T47D (cell line): ENCODE results near the gene SKI.

Experiments
- DNase-seq, 2 experiments: peaks; one replicate each; pipeline versions ENCODE4 v3.0.0 to v3.0.0-alpha.2; 2011 to 2012; ENCODE audit warnings: low read depth in 1 of 2, low spot score in 1 of 2
- JUND ChIP-seq: IDR thresholded peaks from 2 replicates; pipeline ENCODE4 v1.6.1; 2012; ENCODE audit warnings: low read depth
- in situ Hi-C: cut with HindIII; loops from 2 replicates; pipeline ENCODE4 v1.10.0; 2016; ENCODE audit warnings: low sequenced_read_pairs, low pct_unique_long_range_greater_than_20kb

Gene SKI

GRCh38 chr1:2208309-2209239, 19.5 kb upstream of the SKI start:
- TF ChIP-seq JUND, result no peak
- DNase-seq, result peak; percentile 54 to 57
- in situ Hi-C loops, result no loop called here

- no peak for TF ChIP-seq JUND
- in situ Hi-C loops, result no loop called here
- DNase-seq, result no peak
Observed at GRCh38 chr1:2209400-2210083, 18.6 kb upstream of the SKI start.

DNA sequence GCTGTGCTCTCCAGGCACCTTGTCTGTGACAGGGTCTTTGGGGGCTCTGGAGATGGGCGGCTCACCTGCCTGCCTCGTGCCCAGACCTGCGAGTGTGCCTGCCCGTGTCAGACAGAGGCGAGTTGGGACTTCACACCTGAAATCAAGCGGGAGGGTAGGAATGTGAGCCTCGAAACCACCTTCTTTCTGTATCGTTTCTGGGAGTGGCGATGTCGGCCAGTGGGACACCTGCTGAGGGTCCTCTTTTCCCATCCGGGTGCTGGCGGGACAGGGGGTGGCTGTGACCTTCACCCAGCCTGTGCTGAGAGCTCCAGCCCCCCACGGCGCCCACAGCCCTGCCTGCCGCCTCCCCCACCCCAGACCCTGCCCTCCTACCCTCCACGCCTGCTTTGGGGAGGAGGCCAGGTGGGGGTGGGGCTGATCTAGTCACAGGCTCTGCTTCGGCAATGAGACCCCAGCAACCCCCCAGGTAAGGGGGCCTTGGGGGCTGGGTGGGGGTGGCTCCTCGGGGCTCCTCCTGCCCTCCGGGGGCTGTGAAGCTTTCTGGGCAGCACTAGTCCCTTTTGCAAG, 17.9 kb upstream of the SKI start:
- no peak for DNase-seq
- no peak for TF ChIP-seq JUND

GRCh38 chr1:2210786-2211185, 17.3 kb upstream of the SKI start:
- in situ Hi-C loops, result no loop called here
- no peak for DNase-seq
- TF ChIP-seq JUND, result no peak

More for the DNA sequence above, 17.9 kb upstream of the SKI start:
- in situ Hi-C loops, result no loop called here

- no peak for TF ChIP-seq JUND
- in situ Hi-C loops, result no loop called here
- no peak for DNase-seq
Observed at GRCh38 chr1:2212274-2212531, 15.9 kb upstream of the SKI start.

DNA sequence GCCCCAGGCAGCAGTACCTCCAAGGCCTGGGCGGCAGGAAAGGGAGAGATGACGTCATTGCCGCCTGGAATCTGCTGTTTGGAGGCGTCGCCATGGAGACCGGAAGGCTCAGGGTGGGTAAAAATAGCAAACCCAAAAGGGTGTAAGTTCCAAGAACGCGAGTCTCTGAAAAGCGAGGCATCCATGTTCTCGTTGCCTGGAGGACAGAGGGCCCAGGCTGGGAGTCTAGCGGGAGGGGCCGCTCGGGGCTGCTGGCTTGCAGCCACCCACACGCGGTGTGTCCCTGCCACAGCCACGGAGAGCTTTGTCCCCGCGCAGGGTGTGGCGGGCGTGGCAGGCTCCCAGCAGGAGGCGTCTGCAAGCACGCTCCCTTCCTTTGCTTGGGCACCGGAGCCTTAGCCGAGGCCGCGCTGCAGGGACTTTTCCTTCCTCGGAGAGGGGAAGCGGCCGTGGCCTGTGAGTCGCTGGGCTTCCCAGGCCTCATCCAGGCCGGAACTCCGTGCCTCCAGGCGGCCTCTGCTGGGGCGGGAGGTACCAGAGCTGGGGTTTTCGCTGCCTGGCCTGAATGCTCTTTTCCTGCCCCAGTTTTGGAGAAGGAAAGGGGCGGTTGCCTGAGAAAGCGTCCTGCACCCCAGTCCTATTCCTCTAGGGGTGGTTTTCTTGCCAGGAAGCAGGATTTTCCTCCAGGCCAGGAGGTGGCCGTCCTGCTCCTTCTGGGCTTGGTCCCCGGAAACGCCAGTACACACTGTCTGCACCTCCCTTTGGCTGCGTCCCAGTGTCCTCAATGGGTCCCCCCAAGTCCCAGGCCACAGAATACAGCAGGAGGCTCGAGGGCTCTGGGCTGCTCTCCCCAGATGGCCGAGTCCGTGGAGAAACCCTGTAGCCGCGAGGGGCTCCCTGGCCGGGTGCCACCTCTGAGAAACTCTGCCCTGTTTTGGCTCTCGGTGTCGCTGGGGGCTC, 15.3 kb upstream of the SKI start:
- no peak for TF ChIP-seq JUND
- in situ Hi-C loops, result no loop called here

DNA sequence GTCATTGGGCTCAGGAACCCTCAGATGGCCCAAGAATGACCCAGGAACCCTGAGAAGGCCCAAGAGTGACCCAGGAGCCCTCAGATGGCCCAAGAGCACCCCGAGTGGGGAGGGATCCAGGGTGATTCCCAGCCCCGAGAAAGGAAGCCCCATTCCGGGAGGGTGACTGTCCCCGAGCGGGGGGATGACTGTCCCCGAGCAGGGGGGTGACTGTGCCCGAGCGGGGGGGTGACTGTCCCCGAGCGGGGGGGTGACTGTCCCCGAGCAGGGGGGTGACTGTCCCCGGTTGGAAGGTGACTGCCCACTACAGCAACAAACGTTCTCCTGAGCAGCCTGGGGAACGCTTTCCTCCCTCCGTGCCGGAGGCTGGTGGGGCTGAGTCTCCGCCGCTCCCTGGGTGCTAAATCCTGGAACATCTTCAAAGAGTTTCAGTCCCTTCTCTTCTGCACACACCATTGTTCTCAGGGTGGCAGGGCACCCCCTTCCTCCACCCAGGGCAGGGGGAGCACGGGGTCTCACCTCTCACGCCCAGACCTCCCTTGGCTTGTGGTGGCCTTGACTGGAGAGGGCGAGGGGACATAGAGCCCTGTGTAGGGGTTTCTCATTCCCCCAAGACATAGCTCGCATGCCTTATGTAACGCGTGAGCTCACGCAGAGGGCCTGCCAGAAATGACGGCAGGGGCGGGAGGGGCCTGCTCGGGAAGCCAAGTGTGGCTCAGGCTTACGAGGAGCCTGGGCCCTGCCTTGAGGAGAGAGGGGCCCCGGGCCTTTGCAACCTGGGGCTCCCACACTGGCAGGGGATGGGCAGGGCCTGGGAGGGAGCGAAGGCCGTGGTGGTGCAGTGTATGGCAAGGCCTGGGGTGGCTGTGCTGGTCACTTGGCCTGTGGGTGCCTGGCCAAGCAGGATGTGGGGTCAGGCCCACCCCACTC, 14.3 kb upstream of the SKI start:
- no peak for DNase-seq
- in situ Hi-C loops, result no loop called here
- no peak for TF ChIP-seq JUND

More for the DNA sequence above, 15.3 kb upstream of the SKI start:
- DNase-seq, result peak; percentile 42 to 49

DNA sequence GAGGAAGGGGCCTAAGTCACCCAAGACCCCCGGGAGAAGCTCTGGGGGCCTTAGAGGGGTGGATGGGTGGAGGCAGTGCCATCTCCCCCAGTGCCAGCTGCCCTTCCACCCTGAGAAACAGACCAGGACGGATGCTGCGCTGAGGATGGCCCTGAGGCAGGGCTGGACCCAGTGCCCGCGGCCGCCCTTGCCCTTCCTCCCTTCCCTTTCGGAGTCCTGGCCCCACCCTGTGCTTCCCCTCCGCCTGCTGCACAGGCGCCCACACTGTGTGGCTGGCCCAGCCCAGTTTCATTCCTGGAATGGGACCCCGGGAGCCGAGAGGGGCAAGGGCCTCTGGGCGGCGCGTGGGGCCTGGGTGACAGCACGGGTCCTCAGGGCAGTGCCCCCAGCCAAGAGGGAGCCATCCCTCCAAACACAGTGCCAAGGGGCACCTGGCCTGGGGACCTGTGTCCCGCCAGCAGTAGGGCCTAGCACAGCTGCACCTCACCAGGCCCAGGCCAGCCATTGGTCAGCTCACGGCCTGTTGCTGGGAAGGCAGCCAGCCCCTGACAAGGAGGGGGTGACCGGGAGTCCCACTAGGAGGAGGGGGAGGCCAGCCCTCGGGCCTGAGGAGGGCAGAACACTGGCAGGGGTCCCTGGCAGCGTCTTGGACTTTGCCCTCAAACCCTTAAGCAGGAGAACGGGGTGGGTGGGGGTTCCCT, 13.4 kb upstream of the SKI start:
- in situ Hi-C loops, result no loop called here
- no peak for DNase-seq

DNA sequence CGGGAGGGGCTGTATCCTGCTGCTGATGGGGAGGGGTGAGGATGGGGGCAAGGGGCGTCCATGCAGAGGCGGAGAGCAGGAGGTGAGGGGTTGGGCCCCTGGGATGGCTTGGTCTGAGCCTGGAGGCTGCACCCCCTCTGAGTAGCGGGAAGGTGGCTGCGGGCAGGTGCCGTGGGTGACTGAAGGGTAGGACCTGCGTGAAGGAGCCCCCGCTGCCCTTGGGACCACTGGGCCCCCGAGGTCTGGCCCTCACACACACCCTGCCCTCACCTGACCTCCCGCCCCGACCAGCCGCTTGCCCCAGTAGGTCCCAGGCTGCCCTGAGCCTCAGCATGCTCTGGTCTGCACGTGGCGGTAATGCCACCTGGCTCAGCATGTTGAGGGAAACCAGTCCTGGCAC, 12.8 kb upstream of the SKI start:
- in situ Hi-C loops, result no loop called here
- no peak for DNase-seq
- TF ChIP-seq JUND, result no peak

More for the DNA sequence above, 13.4 kb upstream of the SKI start:
- TF ChIP-seq JUND, result no peak

DNA sequence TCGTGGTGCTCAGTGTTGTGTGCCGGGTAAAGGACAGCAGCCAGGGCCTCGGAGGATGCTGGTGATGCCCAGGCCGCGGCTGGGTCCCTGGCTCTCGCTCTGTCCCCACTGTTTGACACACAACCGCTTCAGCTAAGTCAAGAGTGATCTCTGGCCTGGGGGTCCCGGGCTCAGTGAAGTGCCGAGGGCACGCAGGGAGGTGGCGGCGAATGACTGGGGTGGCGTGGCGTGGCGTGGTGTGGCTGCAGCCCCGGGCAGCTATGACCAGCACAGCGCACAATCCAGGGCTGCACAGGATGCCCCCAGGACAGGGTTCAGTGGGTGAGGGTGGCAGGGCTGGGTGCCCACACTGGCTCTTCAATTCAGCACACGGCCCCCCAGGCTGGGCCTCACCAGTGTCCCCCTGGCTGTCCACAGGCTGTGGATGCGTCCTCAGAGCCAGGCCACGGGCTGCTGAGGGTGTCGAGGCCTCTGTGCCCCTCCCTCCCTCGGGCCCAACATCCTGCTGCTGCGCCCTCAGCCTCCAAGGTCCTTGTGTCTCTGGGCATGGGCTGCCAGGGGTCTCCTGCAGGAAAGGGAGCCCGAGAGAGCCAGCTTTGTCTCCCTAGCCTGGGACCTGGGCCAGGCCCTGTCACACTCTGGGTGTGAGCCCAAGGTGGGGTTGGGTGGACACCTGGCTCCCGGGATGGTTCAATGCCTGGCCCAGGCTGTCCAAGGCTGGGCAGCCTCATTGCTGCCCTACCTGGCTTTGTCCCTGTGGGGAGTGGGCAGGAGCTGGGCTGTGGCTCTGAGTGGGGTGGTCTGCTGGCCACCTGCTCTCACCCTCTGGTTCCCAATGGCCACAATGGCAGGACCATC, 12.0 kb upstream of the SKI start:
- DNase-seq, result no peak
- in situ Hi-C loops, result no loop called here
- TF ChIP-seq JUND, result no peak
